Hypothalamus (tissue), 51 donors: ENCODE results near the gene SCML1.
A peak's percentile ranks its signal among the peaks of the same experiment; 100 is the strongest.

ENCODE experiments used
- DNase-seq, 51 donors: peaks; one replicate each; lab custom pipeline; 2025; lab: John Stamatoyannopoulos, UW

The SCML1 gene

GRCh38 chrX:17787557-17787956 is 50.3 kb downstream of the SCML1 start:
- DNase-seq = no peak

GRCh38 chrX:17788439-17788838 is 51.1 kb downstream of the SCML1 start:
- DNase-seq = peak in 24 of 51 donors; percentile 0 to 29 (median 8)

- DNase-seq = no peak
These were observed 51.8 kb downstream of the SCML1 start for GRCh38 chrX:17788956-17789562.

GRCh38 chrX:17792826-17793225 is 55.5 kb downstream of the SCML1 start:
- peak in 8 of 51 donors; percentile 0 to 17 (median 12) for DNase-seq

GRCh38 chrX:17798921-17799320 is 61.6 kb downstream of the SCML1 start:
- DNase-seq = peak in 1 of 51 donors; percentile 5

GRCh38 chrX:17801431-17801830 is 64.1 kb downstream of the SCML1 start:
- no peak for DNase-seq

- DNase-seq = peak in 2 of 51 donors; percentile 0 to 4
These were observed 65.5 kb downstream of the SCML1 start for GRCh38 chrX:17802756-17803155.

GRCh38 chrX:17803449-17803848 is 66.2 kb downstream of the SCML1 start:
- DNase-seq = no peak
